Ishikawa (cell line): ENCODE measurements around the gene SYNE3.

Experiments used
- CEBPB ChIP-seq: IDR thresholded peaks from 2 replicates; pipeline ENCODE4 v1.6.1; 2012
- CREB1 ChIP-seq: IDR thresholded peaks from 2 replicates; pipeline ENCODE4 v1.6.1; 2012; ENCODE audit warnings: low read depth
- EGR1 ChIP-seq: IDR thresholded peaks from 2 replicates; pipeline ENCODE4 v1.6.1; 2012
- EP300 ChIP-seq: IDR thresholded peaks from 2 replicates; pipeline ENCODE4 v1.6.1; 2012; ENCODE audit warnings: borderline replicate concordance
- FOXM1 ChIP-seq: IDR thresholded peaks from 2 replicates; pipeline ENCODE4 v1.6.1; 2012; ENCODE audit warnings: low read depth, borderline replicate concordance
- MAX ChIP-seq: IDR thresholded peaks from 2 replicates; pipeline ENCODE4 v1.6.1; 2012
- NFIC ChIP-seq: IDR thresholded peaks from 2 replicates; pipeline ENCODE4 v1.6.1; 2012
- RAD21 ChIP-seq: IDR thresholded peaks from 2 replicates; pipeline ENCODE4 v1.6.1; 2012; ENCODE audit warnings: low read depth
- REST ChIP-seq: IDR thresholded peaks from 2 replicates; pipeline ENCODE4 v1.6.1; 2012; ENCODE audit warnings: low read depth, mild to moderate bottlenecking
- TAF1 ChIP-seq: IDR thresholded peaks from 2 replicates; pipeline ENCODE4 v1.6.1; 2012; ENCODE audit warnings: low read depth, mild to moderate bottlenecking
- TCF12 ChIP-seq: IDR thresholded peaks from 2 replicates; pipeline ENCODE4 v1.6.1; 2012; ENCODE audit warnings: low read depth
- TEAD4 ChIP-seq: IDR thresholded peaks from 2 replicates; pipeline ENCODE4 v1.6.1; 2012
- USF1 ChIP-seq: IDR thresholded peaks from 2 replicates; pipeline ENCODE4 v1.6.1; 2012
- YY1 ChIP-seq: IDR thresholded peaks from 2 replicates; pipeline ENCODE4 v1.6.1; 2012; ENCODE audit warnings: low read depth
- ZBTB7A ChIP-seq: IDR thresholded peaks from 2 replicates; pipeline ENCODE4 v1.6.1; 2012; ENCODE audit warnings: low read depth

Gene SYNE3

GRCh38 chr14:95519699-95520098 is 3.2 kb upstream of the SYNE3 start:
- TF ChIP-seq ZBTB7A (no peak), MAX (no peak), TEAD4 (no peak), TAF1 (no peak), CREB1 (no peak), EGR1 (no peak), TCF12 (no peak), USF1 (no peak), NFIC (no peak), YY1 (no peak), EP300 (no peak)

- TF ChIP-seq EP300 = no peak
These were observed 1.7 kb upstream of the SYNE3 start for GRCh38 chr14:95518045-95518751.

- 0 out of 2 replicates have a peak, but pooled peaks have one; percentile 9 for TF ChIP-seq MAX
- TF ChIP-seq NFIC = no peak
- TF ChIP-seq RAD21 = no peak
- TF ChIP-seq TAF1 = no peak
- no peak for TF ChIP-seq CREB1
- TF ChIP-seq EGR1 = peak; percentile 26; the same call in 1 of the 2 replicates
- TF ChIP-seq ZBTB7A = 0 out of 2 replicates have a peak, but pooled peaks have one; percentile 64
- TF ChIP-seq CEBPB = no peak
- TF ChIP-seq REST = no peak
- TF ChIP-seq FOXM1 = no peak
- no peak for TF ChIP-seq TEAD4
These were observed 576 bp downstream of the SYNE3 start for GRCh38 chr14:95515596-95516552.

GRCh38 chr14:95515080-95515489 is 1.4 kb downstream of the SYNE3 start:
- TF ChIP-seq TAF1 = no peak
- no peak for TF ChIP-seq CEBPB
- no peak for TF ChIP-seq FOXM1
- no peak for TF ChIP-seq TCF12
- no peak for TF ChIP-seq EGR1
- TF ChIP-seq NFIC = no peak
- TF ChIP-seq USF1 = no peak
- no peak for TF ChIP-seq REST
- no peak for TF ChIP-seq ZBTB7A
- no peak for TF ChIP-seq CREB1
- TF ChIP-seq TEAD4 = no peak
- TF ChIP-seq RAD21 = no peak
- TF ChIP-seq YY1 = no peak
- no peak for TF ChIP-seq MAX
- TF ChIP-seq EP300 = no peak
